Muscle of leg (tissue), 11 donors: Measurements from ENCODE around the gene TLE3. TPM values are rescaled to one million over a fixed set of nuclear protein-coding genes. Genes with fewer than 3 reads are reported as not detected.

ENCODE experiments used
- DNase-seq: peaks from one replicate; pipeline ENCODE4 v3.0.0; 2013
- H3K27ac ChIP-seq: one replicate; pipeline ENCODE4 v1.5.1; 2013; ENCODE audit warnings: mild to moderate bottlenecking, low read length, control low read depth
- H3K27me3 ChIP-seq: one replicate; pipeline ENCODE4 v1.6.1; 2013; ENCODE audit warnings: low read length; ENCODE audit not compliant: control insufficient read depth, insufficient read depth
- H3K36me3 ChIP-seq: one replicate; pipeline ENCODE4 v1.6.1; 2013; ENCODE audit warnings: low read length; ENCODE audit not compliant: control insufficient read depth, insufficient read depth
- H3K4me1 ChIP-seq: one replicate; pipeline ENCODE4 v1.6.1; 2013; ENCODE audit warnings: low read length; ENCODE audit not compliant: control insufficient read depth, insufficient read depth
- H3K4me3 ChIP-seq: one replicate; pipeline ENCODE4 v1.5.1; 2013; ENCODE audit warnings: low read length, control low read depth
- H3K9me3 ChIP-seq: replicated peaks from 2 replicates; pipeline ENCODE4 v1.6.1; 2013; ENCODE audit warnings: low read depth, low read length; ENCODE audit not compliant: control insufficient read depth
- WGBS: methylation state at CpG from one replicate; pipeline ENCODE4 v1.1.5; 2013; ENCODE audit warnings: missing lambda C conversion rate; ENCODE audit not compliant: insufficient coverage; 5-methylcytosine and 5-hydroxymethylcytosine counted together
- polyA plus RNA-seq, 8 donors: library from polyadenylated mRNA; unstranded; fragments of 120-200 nt; gene quantifications; one replicate each; pipeline versions ENCODE4 v1.2.1 to v1.2.3, GENCODE V29; 2013; ENCODE audit warnings: inconsistent platforms in 1 of 8, low replicate concordance in 1 of 8; ENCODE audit not compliant: insufficient read length in 8 of 8, insufficient read depth in 1 of 8
- total RNA-seq: library from RNA; stranded (reverse); fragments of 120-200 nt; gene quantifications from one replicate; pipeline ENCODE4 v1.2.4, GENCODE V29; 2013

The TLE3 gene
- total and polyA plus RNA-seq, 9 donors, result 18.6 to 35.6 (median 28.9) TPM

DNA sequence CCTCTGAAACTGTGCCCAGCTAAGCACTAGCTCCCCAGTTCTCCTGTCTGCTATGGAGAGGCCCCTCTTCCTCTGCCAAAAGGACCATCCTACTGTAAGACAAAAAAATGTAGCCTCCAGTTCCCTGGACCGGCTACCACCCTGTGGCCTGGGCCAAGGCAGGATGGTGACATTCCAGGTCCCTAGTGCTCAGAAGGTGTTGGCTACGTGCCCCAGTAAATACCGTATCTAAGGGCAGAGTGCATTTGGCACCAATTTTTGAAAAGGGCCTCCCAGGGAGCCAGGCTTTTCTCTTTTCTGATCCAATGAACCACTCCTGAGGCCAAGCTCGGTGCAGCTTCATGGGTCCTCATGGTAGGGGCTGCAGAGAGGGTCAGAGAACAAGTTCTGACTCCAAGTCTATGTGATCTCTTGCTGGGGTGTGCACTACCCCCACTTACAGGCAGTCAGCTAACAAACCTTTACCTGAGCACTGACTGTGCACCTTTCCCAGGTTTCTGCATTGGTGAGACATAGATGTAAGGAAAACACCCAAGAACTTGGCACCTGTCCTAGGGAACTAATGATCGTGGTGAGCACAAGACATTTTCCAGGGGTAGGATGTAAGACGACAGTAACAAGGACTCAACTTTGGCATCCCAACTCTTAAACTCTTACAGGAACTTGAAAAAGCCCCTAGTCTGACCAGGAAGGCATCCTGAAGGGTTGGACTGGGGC, 32.6 kb downstream of the TLE3 start:
- Histone ChIP-seq H3K27me3 (no peaks in the 10 kb centered on the region), H3K36me3 (peaks cover 79% of the 10 kb centered on the region), H3K4me3 (no peak overlapping the region), H3K27ac (no peak overlapping the region), H3K4me1 (peaks cover 48% of the 10 kb centered on the region), H3K9me3 (no peaks in the 10 kb centered on the region)
- DNase-seq, result no peak
- 75% methylated on average over 3 of the region's 6 CpGs for WGBS

DNA sequence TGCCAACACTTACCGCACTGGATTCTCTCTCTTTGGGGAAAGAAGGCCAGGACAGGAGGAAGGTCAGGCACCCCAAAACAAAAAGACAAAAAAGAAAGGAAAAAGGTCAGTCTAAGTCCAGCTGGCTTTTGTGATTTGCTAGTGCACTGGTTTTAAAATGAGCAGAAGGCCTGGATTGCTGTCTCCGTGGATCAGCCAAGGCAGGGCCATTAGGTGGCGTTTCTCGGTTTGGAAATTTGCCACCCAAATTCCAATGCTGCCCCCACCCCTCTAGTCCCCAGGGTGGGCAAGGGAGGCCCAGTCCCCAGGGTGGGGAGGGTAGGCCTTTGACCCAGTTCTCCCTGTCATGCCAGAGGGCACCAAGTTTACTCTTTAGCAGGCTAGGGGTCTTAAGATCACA, 33.3 kb downstream of the TLE3 start:
- Histone ChIP-seq H3K4me3 (no peak overlapping the region), H3K27ac (peak overlapping the region; percentile 7), H3K9me3 (no peaks in the 10 kb centered on the region), H3K27me3 (no peaks in the 10 kb centered on the region), H3K4me1 (peaks cover 48% of the 10 kb centered on the region), H3K36me3 (peaks cover 79% of the 10 kb centered on the region)
- WGBS, result no CpG with 5 or more reads among the region's 4 CpGs
- no peak for DNase-seq

DNA sequence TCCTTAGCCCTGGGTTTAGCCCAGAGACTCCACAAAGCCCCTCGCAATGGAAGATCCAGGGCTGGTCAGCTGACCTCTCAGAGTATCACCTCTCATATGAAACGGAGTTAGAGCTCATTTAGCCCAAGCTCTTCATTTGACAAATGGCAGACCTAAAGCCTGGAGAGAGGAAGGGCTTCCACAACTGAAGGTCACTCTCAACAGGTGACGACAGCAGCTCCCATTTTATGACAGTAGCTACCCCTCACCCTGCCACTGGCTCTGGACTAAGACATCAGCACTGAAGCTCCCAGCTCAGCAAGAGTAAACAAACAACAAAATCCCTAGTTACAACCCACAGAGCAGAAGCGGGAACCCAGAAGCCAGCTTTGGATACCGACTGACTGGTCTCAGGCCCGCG, 33.7 kb downstream of the TLE3 start:
- 80% methylated on average over 1 of the region's 7 CpGs for WGBS
- peaks cover 48% of the 10 kb centered on the region for H3K4me1 ChIP-seq
- H3K9me3 ChIP-seq, result no peaks in the 10 kb centered on the region
- H3K36me3 ChIP-seq, result peaks cover 79% of the 10 kb centered on the region
- H3K27ac ChIP-seq, result peak overlapping the region; percentile 7
- H3K4me3 ChIP-seq, result no peak overlapping the region
- peak; percentile 34 for DNase-seq
- no peaks in the 10 kb centered on the region for H3K27me3 ChIP-seq

DNA sequence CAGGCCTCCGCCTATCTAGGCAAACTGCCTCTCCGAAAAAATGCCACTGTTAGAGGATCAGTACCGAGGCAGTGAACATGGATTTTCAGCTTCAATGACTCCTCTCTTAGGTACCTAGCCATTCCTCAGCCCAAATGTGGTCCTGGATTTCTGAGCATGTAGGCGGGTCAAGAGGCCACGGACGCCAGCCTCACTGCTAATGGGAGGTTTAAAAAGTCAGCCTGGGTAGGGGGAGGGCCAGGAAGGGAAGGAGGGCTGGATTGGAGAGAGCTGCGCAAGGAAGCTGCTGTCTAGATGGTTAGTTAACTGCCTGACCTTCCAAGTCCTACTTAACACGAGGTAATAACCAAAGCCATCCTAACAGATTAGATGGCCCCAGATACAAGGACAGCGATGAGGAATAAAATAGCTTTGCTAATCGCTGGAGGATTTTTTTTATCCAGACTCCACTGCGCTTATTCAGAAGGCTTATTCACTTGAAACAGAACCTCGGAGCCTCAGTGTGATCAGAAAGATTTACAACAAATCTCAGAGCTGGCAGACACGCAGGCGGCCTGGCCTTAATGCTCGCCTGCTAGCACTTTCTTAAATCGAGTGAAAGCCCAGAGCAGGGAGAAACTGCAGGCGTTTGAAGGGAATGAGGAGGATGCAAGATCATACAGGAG, 34.3 kb downstream of the TLE3 start:
- Histone ChIP-seq H3K4me1 (peaks cover 48% of the 10 kb centered on the region), H3K9me3 (no peaks in the 10 kb centered on the region), H3K27me3 (no peaks in the 10 kb centered on the region), H3K27ac (peak overlapping the region; percentile 51), H3K36me3 (peaks cover 79% of the 10 kb centered on the region), H3K4me3 (no peak overlapping the region)
- 16% methylated on average over 8 of the region's 17 CpGs for WGBS
- peak; percentile 74 for DNase-seq

DNA sequence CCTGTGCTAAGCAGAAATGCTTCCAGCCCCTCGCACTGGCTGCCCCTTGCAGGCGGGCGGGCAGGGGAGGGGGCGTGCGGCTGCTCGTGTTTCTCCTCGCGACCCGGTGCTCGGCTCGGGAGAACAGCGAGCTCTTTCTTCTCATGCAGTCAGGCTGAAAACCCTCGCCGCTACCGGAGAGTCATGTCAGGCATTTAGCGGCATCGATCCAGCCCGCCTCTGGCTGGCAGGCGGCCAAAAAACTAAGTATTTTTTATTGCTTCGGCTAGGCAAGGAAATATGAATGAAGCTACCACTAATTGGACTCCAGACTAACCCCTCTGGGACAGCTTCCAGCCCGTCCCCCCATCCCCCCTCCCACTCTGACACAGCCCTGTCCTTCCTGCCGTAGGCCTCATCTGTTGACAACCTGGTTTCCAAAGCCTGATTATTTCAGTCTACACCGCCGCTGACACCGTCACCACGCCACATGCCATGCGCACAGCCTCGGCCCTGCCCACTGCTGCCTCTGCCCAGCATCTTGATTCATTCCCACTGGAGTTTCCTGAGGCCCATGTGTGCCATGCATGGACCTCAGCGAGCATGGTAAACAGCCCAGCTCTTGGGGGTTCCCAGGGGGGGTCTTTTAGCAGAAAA, 35.3 kb downstream of the TLE3 start:
- Histone ChIP-seq H3K4me1 (peaks cover 48% of the 10 kb centered on the region), H3K9me3 (no peaks in the 10 kb centered on the region), H3K36me3 (peaks cover 84% of the 10 kb centered on the region), H3K27ac (peak overlapping the region; percentile 51), H3K27me3 (no peaks in the 10 kb centered on the region), H3K4me3 (peak overlapping the region; percentile 13)
- WGBS, result 15% methylated on average over 26 of the region's 29 CpGs
- DNase-seq, result peak; percentile 92

DNA sequence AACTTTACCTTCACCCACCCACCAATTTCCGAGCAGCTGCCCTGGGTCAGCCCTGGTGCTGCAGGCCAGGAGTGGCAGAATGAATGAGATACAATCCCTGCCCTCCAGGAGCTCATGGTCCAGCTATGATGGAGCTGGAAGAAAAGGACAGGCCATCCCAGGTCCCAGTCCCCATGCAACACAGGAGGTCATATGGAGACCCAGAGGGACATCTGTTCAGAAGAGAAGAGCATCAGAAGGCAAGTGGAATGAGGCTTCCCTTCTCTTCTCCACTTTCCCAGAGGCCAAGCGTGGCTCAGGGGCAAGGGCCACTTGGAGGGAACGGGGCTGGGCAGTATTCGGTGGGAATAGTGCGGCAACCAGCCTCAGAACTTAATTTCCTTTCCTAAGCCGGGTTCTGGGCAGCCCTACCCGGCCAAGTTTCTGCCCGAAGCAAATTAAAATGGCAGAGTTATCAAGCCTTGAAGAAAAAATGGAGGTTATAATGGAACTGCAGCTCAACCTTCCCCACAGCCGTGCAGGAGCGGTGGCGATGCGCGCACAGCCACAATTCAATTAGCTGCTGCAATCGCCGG, 35.9 kb downstream of the TLE3 start:
- Histone ChIP-seq H3K27me3 (no peaks in the 10 kb centered on the region), H3K9me3 (no peaks in the 10 kb centered on the region), H3K27ac (no peak overlapping the region), H3K4me1 (peaks cover 46% of the 10 kb centered on the region), H3K36me3 (peaks cover 88% of the 10 kb centered on the region), H3K4me3 (peak overlapping the region; percentile 13)
- DNase-seq, result no peak
- 48% methylated on average over 5 of the region's 15 CpGs for WGBS

DNA sequence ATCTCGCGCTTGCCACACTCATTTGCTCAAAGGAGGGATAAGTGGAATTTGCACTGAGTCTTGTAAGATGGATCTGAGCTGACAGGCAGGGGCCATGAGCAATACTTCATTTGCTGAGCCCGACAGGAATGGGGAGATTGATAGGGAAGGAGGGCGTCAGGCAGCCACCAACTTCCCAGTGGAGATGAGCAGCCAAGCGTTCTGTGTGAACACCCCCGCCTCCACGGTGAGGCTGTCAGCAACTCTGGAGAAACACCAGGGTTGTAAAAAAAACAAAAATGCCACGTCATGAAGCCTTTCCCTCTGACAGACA, 36.8 kb downstream of the TLE3 start:
- H3K9me3 ChIP-seq, result no peaks in the 10 kb centered on the region
- no peak for DNase-seq
- WGBS, result 89% methylated on average over 6 of the region's 8 CpGs
- H3K36me3 ChIP-seq, result peaks cover 88% of the 10 kb centered on the region
- peaks cover 44% of the 10 kb centered on the region for H3K4me1 ChIP-seq
- H3K27me3 ChIP-seq, result no peaks in the 10 kb centered on the region
- no peak overlapping the region for H3K4me3 ChIP-seq
- H3K27ac ChIP-seq, result no peak overlapping the region

DNA sequence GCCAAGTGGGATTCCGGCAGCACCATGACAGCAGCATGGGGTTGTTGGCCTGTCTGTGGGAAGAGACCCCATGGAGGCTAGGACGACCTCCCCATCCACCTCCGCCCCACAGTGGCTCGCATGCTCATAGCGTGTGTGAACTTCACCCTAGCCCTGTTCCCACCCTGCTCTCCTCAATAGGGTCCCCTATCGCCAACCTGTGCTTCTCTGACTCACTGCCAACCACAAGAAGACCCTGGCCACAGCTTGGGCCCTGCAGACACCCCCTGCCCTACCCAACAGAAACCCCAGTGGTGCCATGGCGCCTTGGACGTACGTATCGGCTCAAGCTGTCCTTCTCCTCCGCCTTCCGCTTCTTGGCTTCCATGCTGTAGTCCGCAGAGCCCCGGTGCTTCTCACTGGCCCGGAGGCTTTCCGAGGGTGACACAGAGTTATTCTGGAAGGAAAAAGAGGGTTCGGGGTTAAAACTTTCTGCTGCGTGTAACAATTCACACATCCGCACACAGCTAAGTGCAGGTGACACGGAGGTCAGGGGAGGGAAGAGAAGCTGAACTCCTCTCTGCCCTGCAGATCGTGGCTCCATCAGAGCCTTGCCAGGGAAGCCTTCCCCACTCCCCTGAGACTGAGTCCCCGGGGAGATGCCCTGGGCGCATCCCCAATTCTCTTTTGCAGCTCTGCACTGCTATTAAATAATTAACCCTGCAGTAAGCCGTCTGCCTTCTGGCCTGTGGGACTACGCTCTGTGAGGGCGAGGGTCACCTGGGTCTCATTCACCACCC, 37.3 kb downstream of the TLE3 start:
- Histone ChIP-seq H3K4me3 (no peak overlapping the region), H3K27me3 (no peaks in the 10 kb centered on the region), H3K9me3 (no peaks in the 10 kb centered on the region), H3K36me3 (peaks cover 88% of the 10 kb centered on the region), H3K27ac (no peak overlapping the region), H3K4me1 (peaks cover 44% of the 10 kb centered on the region)
- DNase-seq, result no peak
- WGBS, result 88% methylated on average over 9 of the region's 26 CpGs

DNA sequence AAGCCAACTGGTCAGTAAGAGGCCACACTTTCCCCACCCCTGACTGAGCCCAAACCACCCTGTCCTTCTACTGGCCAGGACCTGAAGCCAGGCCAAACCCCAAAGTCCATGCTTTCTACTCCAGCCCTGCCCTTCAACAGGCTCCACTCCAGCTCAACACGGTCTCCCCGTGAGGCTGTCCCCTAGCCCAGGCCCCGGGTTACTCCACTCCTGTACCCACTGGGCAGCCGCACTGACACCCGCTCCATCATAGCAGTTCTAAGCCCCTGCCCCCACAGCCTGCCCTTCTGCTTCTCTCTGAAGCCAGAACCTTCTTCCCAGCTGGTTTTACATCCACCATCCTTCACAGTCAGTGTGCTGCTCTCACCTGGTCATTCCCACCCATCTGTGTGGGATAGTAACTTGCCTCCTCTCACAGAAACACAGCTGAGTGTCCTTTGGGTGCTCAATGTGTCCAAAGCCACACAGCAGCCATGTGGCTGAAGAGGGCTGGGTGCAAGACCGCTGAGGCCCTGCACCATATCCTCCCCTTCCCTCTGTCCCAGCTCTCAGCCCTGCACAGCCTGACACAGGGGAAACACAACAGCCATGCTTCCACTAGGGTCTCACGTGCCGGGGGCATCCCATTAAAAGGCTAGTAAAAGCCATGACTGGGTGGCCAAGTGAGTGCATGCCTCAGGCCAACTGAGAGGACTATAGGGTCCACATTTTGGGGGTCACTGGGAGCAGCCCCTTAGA, 38.1 kb downstream of the TLE3 start:
- Histone ChIP-seq H3K9me3 (no peaks in the 10 kb centered on the region), H3K4me1 (peaks cover 37% of the 10 kb centered on the region), H3K36me3 (peaks cover 88% of the 10 kb centered on the region), H3K27ac (no peak overlapping the region), H3K4me3 (no peak overlapping the region), H3K27me3 (no peaks in the 10 kb centered on the region)
- no peak for DNase-seq
- WGBS, result 94% methylated on average over 8 of the region's 8 CpGs
